ENCODE measurements around the gene RAPSN. TPM values are rescaled to one million over a fixed set of nuclear protein-coding genes. Genes with fewer than 3 reads are reported as not detected.

RAPSN gene
- total and polyA plus RNA-seq, 2 donors (not counting 1 experiment from before 2014, with no cell fraction given): 0.25 to 1.0 TPM

- no peak for DNase-seq
- no peak overlapping the region for H3K27ac Mint-ChIP-seq
- no peaks in the 10 kb centered on the region for H3K27me3 Mint-ChIP-seq
- no peak overlapping the region for H3K4me3 Mint-ChIP-seq
- no peak overlapping the region for H3K27ac ChIP-seq (ENCODE audit: low read length in 2 of 2)
- no peaks in the 10 kb centered on the region for H4K20me1 ChIP-seq (ENCODE audit: control insufficient read depth, insufficient read depth, low read length, poor library complexity, severe bottlenecking)
- ChIA-PET CTCF (interaction anchor here (0.6 to 19.1 kb wide), 3 partner anchors 42 to 119 kb away, joined by 3 to 345 read pairs (median 7); no protein-coding TSS in a partner anchor), POLR2A (interaction anchor here (0.7 to 1.8 kb wide), 2 partner anchors 13 to 40 kb away, joined by 4 read pairs; no protein-coding TSS in a partner anchor)
- H3K9me3 ChIP-seq (ENCODE audit: control extremely low read depth in 1 of 3, control insufficient read depth in 2 of 3, insufficient read depth in 1 of 3, low read length in 2 of 3): no peaks in the 10 kb centered on the region
- 97% methylated on average over 11 of the region's 16 CpGs for WGBS (ENCODE audit: insufficient coverage)
- H3K9ac ChIP-seq (ENCODE audit: low read length): no peak overlapping the region
- no peaks in the 10 kb centered on the region for H3K79me2 ChIP-seq (ENCODE audit: control insufficient read depth, insufficient read depth, low read length)
- peaks cover 5% of the 10 kb centered on the region for H3K4me1 Mint-ChIP-seq
- no peaks in the 10 kb centered on the region for H3K9me3 Mint-ChIP-seq (ENCODE audit: insufficient read depth)
- no peak overlapping the region for H3K4me3 ChIP-seq (ENCODE audit: control extremely low read depth in 1 of 5, extremely low read depth in 1 of 5, insufficient read depth in 1 of 5, low read depth in 2 of 5, low read length in 4 of 5)
- intact Hi-C loops (cut with micrococcal nuclease): no loop called here
- H3K4me2 ChIP-seq (replicated peaks; ENCODE audit: low read depth, low read length, poor library complexity, severe bottlenecking): no peak overlapping the region
- H3K4me1 ChIP-seq (ENCODE audit: control insufficient read depth in 2 of 2, insufficient read depth in 2 of 2, low read length in 2 of 2): peaks cover 0 to 6% of the 10 kb centered on the region in 2 donors
- no peaks in the 10 kb centered on the region for H3K27me3 ChIP-seq (replicated peaks in 1 of 4; ENCODE audit: control extremely low read depth in 1 of 4, control insufficient read depth in 3 of 4, insufficient read depth in 4 of 4, low read length in 3 of 4)
- no peak overlapping the region for H2AFZ ChIP-seq (ENCODE audit: insufficient read depth, low read depth, low read length, poor library complexity, severe bottlenecking)
- no peak for ATAC-seq (ENCODE audit: low read depth)
- peaks cover 0 to 38% of the 10 kb centered on the region in 2 experiments for H3K36me3 ChIP-seq (replicated peaks in 1 of 2; ENCODE audit: control extremely low read depth in 1 of 2, control insufficient read depth in 1 of 2, extremely low read depth in 1 of 2, insufficient read depth in 2 of 2, low read length in 1 of 2)
- TF ChIP-seq CTCF (IDR thresholded peaks at IDR 0.05) (no peak), EZH2 (IDR thresholded peaks at IDR 0.05; ENCODE audit: borderline replicate concordance, insufficient read depth, low read depth, low read length, poor library complexity, severe bottlenecking) (no peak)
Measured at GRCh38 chr11:47413908-47414684, 34.8 kb downstream of the RAPSN start.

GRCh38 chr11:47413351-47413750 lies 35.6 kb downstream of the RAPSN start:
- no peaks in the 10 kb centered on the region for H4K20me1 ChIP-seq (ENCODE audit: control insufficient read depth, insufficient read depth, low read length, poor library complexity, severe bottlenecking)
- no peak overlapping the region for H3K4me2 ChIP-seq (replicated peaks; ENCODE audit: low read depth, low read length, poor library complexity, severe bottlenecking)
- peaks cover 0 to 31% of the 10 kb centered on the region in 2 experiments for H3K36me3 ChIP-seq (replicated peaks in 1 of 2; ENCODE audit: control extremely low read depth in 1 of 2, control insufficient read depth in 1 of 2, extremely low read depth in 1 of 2, insufficient read depth in 2 of 2, low read length in 1 of 2)
- WGBS (ENCODE audit: insufficient coverage): 93% methylated on average over 12 of the region's 13 CpGs
- no peaks in the 10 kb centered on the region for H3K79me2 ChIP-seq (ENCODE audit: control insufficient read depth, insufficient read depth, low read length)
- Mint-ChIP-seq H3K27me3 (no peaks in the 10 kb centered on the region), H3K27ac (no peak overlapping the region), H3K4me3 (no peak overlapping the region), H3K4me1 (peaks cover 10% of the 10 kb centered on the region), H3K9me3 (ENCODE audit: insufficient read depth) (no peaks in the 10 kb centered on the region)
- H3K9me3 ChIP-seq (ENCODE audit: control extremely low read depth in 1 of 3, control insufficient read depth in 2 of 3, insufficient read depth in 1 of 3, low read length in 2 of 3): no peaks in the 10 kb centered on the region
- peak; percentile 5 for DNase-seq
- H3K27me3 ChIP-seq (replicated peaks in 1 of 4; ENCODE audit: control extremely low read depth in 1 of 4, control insufficient read depth in 3 of 4, insufficient read depth in 4 of 4, low read length in 3 of 4): no peaks in the 10 kb centered on the region
- intact Hi-C loops (cut with micrococcal nuclease): no loop called here
- no peak overlapping the region for H3K4me3 ChIP-seq (ENCODE audit: control extremely low read depth in 1 of 5, extremely low read depth in 1 of 5, insufficient read depth in 1 of 5, low read depth in 2 of 5, low read length in 4 of 5)
- H3K27ac ChIP-seq (ENCODE audit: low read length in 2 of 2): no peak overlapping the region
- CTCF ChIA-PET: interaction anchor here (1.2 to 19.1 kb wide), 11 partner anchors 35 to 440 kb away, joined by 4 to 345 read pairs (median 13); partner anchors contain the start of genes ACP2, ARFGAP2, DDB2 and SPI1
- ATAC-seq (ENCODE audit: low read depth): no peak
- TF ChIP-seq CTCF (IDR thresholded peaks at IDR 0.05) (no peak), EZH2 (IDR thresholded peaks at IDR 0.05; ENCODE audit: borderline replicate concordance, insufficient read depth, low read depth, low read length, poor library complexity, severe bottlenecking) (no peak)
- H3K4me1 ChIP-seq (ENCODE audit: control insufficient read depth in 2 of 2, insufficient read depth in 2 of 2, low read length in 2 of 2): peaks cover 4 to 11% of the 10 kb centered on the region in 2 donors
- H2AFZ ChIP-seq (ENCODE audit: insufficient read depth, low read depth, low read length, poor library complexity, severe bottlenecking): no peak overlapping the region
- POLR2A ChIA-PET: interaction anchor here (1.8 kb wide), 1 partner anchor 14 kb away, joined by 4 read pairs; no protein-coding TSS in a partner anchor
- no peak overlapping the region for H3K9ac ChIP-seq (ENCODE audit: low read length)
